Transverse colon (tissue), 4 donors: ENCODE results near the gene TLX1.

Experiments used
- CTCF ChIP-seq, 5 experiments: fragments of 200-600 bp in 3 of 5; fragments of 450-650 bp in 2 of 5; sonication (generic) in 3 of 5; IDR thresholded peaks; 1 replicate in 2 of 5; 2 replicates in 3 of 5; pipeline ENCODE4 v1.5.1; 2016 to 2017; ENCODE audit warnings: antibody characterized with exemption in 5 of 5, inconsistent platforms in 3 of 5, mild to moderate bottlenecking in 2 of 5, moderate library complexity in 1 of 5
- POLR2A ChIP-seq: fragments of 450-650 bp; IDR thresholded peaks from one replicate; pipeline ENCODE4 v1.6.1; 2016; ENCODE audit warnings: antibody characterized with exemption, mild to moderate bottlenecking, moderate library complexity
- POLR2AphosphoS5 ChIP-seq, 3 donors: sonication (generic); formaldehyde crosslinking; IDR thresholded peaks; one replicate each; pipeline ENCODE4 v1.6.1; 2016; ENCODE audit warnings: antibody characterized with exemption in 3 of 3

- TF ChIP-seq CTCF (IDR thresholded peaks at IDR 0.05) (no peak), POLR2AphosphoS5 (IDR thresholded peaks at IDR 0.05) (no peak), POLR2A (no peak)
Measured at GRCh38 chr10:101107771-101108170, 23.3 kb upstream of the TLX1 start.
